Neural progenitor cell (in vitro differentiated cells): ENCODE measurements around the gene LZTFL1. TPM values are rescaled to one million over a fixed set of nuclear protein-coding genes. Genes with fewer than 3 reads are reported as not detected.

Experiments
- DNase-seq: peaks from one replicate; pipeline ENCODE4 v3.0.0-alpha.2; 2016; ENCODE audit warnings: low spot score
- H2AFZ ChIP-seq: fragments of 200-600 bp; sonication (generic); replicated peaks from 2 replicates; pipeline ENCODE4 v1.6.1; 2016; ENCODE audit warnings: antibody characterized with exemption
- H3F3A ChIP-seq: fragments of 200-600 bp; sonication (generic); 2 replicates; pipeline ENCODE4 v1.6.1; 2016; ENCODE audit warnings: antibody characterized with exemption, low read depth
- H3K27ac ChIP-seq: fragments of 200-600 bp; sonication (generic); 2 replicates; pipeline ENCODE4 v1.5.1; 2016; ENCODE audit warnings: mild to moderate bottlenecking
- H3K27me3 ChIP-seq: fragments of 200-600 bp; sonication (generic); 2 replicates; pipeline ENCODE4 v1.6.1; 2016; ENCODE audit warnings: mild to moderate bottlenecking, moderate library complexity
- H3K36me3 ChIP-seq: fragments of 200-600 bp; sonication (generic); 2 replicates; pipeline ENCODE4 v1.5.1; 2016
- H3K4me1 ChIP-seq: fragments of 200-600 bp; sonication (generic); 2 replicates; pipeline ENCODE4 v1.6.1; 2016; ENCODE audit warnings: mixed run types
- H3K4me2 ChIP-seq: fragments of 200-600 bp; sonication (generic); 2 replicates; pipeline ENCODE4 v1.6.1; 2016
- H3K4me3 ChIP-seq: fragments of 200-600 bp; sonication (generic); 2 replicates; pipeline ENCODE4 v1.5.1; 2016
- H3K79me2 ChIP-seq: fragments of 200-600 bp; sonication (generic); 2 replicates; pipeline ENCODE4 v1.6.1; 2016; ENCODE audit warnings: low read depth
- H3K9ac ChIP-seq: fragments of 200-600 bp; sonication (generic); 2 replicates; pipeline ENCODE4 v1.6.1; 2016
- H3K9me3 ChIP-seq: fragments of 200-600 bp; sonication (generic); 2 replicates; pipeline ENCODE4 v1.5.1; 2016; ENCODE audit warnings: low read depth
- H4K20me1 ChIP-seq: fragments of 200-600 bp; sonication (generic); 2 replicates; pipeline ENCODE4 v1.6.1; 2016; ENCODE audit warnings: low read depth
- H3K27ac Mint-ChIP-seq: 3 replicates; pipeline ENCODE4 v1.8.0; 2021; ENCODE audit warnings: mixed read lengths
- H3K27me3 Mint-ChIP-seq: 2 replicates; pipeline ENCODE4 v1.8.0; 2022; ENCODE audit warnings: low read depth, mild to moderate bottlenecking, inconsistent platforms, moderate library complexity, mixed read lengths; ENCODE audit not compliant: insufficient read depth
- H3K36me3 Mint-ChIP-seq: 3 replicates; pipeline ENCODE4 v1.8.0; 2021; ENCODE audit warnings: mixed read lengths
- H3K4me1 Mint-ChIP-seq: 3 replicates; pipeline ENCODE4 v1.8.0; 2021; ENCODE audit warnings: mixed read lengths
- H3K4me3 Mint-ChIP-seq: 3 replicates; pipeline ENCODE4 v1.8.0; 2021; ENCODE audit warnings: mild to moderate bottlenecking, moderate library complexity, mixed read lengths
- H3K9me3 Mint-ChIP-seq: 3 replicates; pipeline ENCODE4 v1.8.0; 2020; ENCODE audit warnings: mixed read lengths
- EZH2 ChIP-seq: fragments of 200-600 bp; sonication (generic); IDR thresholded peaks from 2 replicates; pipeline ENCODE4 v1.6.1; 2017; ENCODE audit warnings: antibody characterized with exemption, mild to moderate bottlenecking, moderate library complexity
- EZH2phosphoT487 ChIP-seq: fragments of 200-600 bp; sonication (generic); IDR thresholded peaks from 2 replicates; pipeline ENCODE4 v1.6.1; 2017; ENCODE audit warnings: antibody characterized with exemption
- total RNA-seq: library from RNA; depleted of rRNA; stranded (reverse); fragments of >200 nt; gene quantifications from 2 replicates; pipeline ENCODE4 v1.2.3, GENCODE V29; 2015; ENCODE audit warnings: low replicate concordance
- TF ChIP-seq, protein P1 (sequence below): fragments of 200-600 bp; sonication (generic); IDR thresholded peaks from 2 replicates; pipeline ENCODE4 v1.5.1; 2017; ENCODE audit warnings: antibody characterized with exemption, mild to moderate bottlenecking

LZTFL1 gene
- total RNA-seq, 1 donor from 2014 or later = 22.5 TPM

DNA sequence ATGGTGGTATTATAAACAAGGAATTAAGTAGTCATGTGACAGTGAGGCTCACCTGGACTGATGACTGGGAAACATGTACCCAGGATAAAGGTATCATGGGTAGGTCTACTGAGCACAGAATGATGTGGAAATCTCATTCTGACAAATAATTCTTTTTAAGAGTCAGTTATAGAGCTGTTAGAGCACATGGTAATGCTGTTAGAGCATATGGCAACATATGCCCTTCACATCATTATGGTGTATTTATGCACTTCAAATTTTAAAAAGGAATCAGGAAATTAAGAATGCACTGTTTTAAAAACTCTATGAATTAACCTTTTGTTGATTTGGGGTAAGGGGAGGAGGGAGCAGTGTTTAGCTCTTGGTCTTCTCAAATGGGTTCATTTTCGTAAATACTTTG lies 47.3 kb downstream of the LZTFL1 start:
- Histone ChIP-seq H3K9ac (no peak overlapping the region), H3K36me3 (no peaks in the 10 kb centered on the region), H4K20me1 (peaks cover 10% of the 10 kb centered on the region), H3F3A (peaks cover 6% of the 10 kb centered on the region), H2AFZ (no peak overlapping the region), H3K4me1 (peaks cover 6% of the 10 kb centered on the region), H3K9me3 (no peaks in the 10 kb centered on the region), H3K27me3 (peaks cover 71% of the 10 kb centered on the region), H3K4me2 (no peak overlapping the region), H3K27ac (no peak overlapping the region), H3K4me3 (no peak overlapping the region), H3K79me2 (no peaks in the 10 kb centered on the region)
- peak overlapping the region; percentile 31 for H3K4me3 Mint-ChIP-seq
- no peak for DNase-seq
- peaks cover 10% of the 10 kb centered on the region for H3K9me3 Mint-ChIP-seq
- H3K36me3 Mint-ChIP-seq = no peaks in the 10 kb centered on the region
- no peak overlapping the region for H3K27ac Mint-ChIP-seq
- peaks cover 54% of the 10 kb centered on the region for H3K27me3 Mint-ChIP-seq
- TF ChIP-seq EZH2phosphoT487 (no peak), EZH2 (no peak)
- TF ChIP-seq, protein P1, sequence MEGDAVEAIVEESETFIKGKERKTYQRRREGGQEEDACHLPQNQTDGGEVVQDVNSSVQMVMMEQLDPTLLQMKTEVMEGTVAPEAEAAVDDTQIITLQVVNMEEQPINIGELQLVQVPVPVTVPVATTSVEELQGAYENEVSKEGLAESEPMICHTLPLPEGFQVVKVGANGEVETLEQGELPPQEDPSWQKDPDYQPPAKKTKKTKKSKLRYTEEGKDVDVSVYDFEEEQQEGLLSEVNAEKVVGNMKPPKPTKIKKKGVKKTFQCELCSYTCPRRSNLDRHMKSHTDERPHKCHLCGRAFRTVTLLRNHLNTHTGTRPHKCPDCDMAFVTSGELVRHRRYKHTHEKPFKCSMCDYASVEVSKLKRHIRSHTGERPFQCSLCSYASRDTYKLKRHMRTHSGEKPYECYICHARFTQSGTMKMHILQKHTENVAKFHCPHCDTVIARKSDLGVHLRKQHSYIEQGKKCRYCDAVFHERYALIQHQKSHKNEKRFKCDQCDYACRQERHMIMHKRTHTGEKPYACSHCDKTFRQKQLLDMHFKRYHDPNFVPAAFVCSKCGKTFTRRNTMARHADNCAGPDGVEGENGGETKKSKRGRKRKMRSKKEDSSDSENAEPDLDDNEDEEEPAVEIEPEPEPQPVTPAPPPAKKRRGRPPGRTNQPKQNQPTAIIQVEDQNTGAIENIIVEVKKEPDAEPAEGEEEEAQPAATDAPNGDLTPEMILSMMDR = no peak
- H3K4me1 Mint-ChIP-seq = peaks cover 7% of the 10 kb centered on the region

DNA sequence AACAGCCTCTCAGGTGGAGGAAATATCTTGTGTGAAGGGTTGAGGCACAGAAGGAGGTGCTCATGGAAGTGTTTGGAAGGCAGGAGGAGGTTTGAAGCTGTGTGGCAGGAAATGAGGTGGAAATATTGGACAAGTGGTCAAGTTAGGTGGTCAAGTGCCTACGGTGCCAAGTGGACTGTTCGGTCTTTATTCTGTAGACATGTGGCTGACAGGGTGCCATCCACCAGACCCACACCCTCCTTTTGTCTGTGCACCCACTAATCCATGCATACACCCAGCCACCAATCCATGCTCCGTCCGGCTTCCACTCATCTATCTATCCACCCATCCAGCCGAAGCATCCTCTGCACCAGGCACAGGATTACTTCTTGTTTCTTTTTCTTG lies 47.8 kb downstream of the LZTFL1 start:
- no peak for TF ChIP-seq EZH2phosphoT487
- TF ChIP-seq, protein P1 = no peak
- no peak for TF ChIP-seq EZH2
- no peak overlapping the region for H3K9ac ChIP-seq

GRCh38 chr3:45793482-45794176 lies 48.3 kb downstream of the LZTFL1 start:
- no peak overlapping the region for H3K4me2 ChIP-seq
- H3K4me3 ChIP-seq = no peak overlapping the region
- no peak for TF ChIP-seq EZH2phosphoT487
- TF ChIP-seq, protein P1 = no peak
- no peak for TF ChIP-seq EZH2
- Mint-ChIP-seq H3K9me3 (peaks cover 14% of the 10 kb centered on the region), H3K27me3 (peaks cover 44% of the 10 kb centered on the region), H3K36me3 (no peaks in the 10 kb centered on the region), H3K27ac (no peak overlapping the region), H3K4me1 (peaks cover 7% of the 10 kb centered on the region), H3K4me3 (no peak overlapping the region)
- H3K79me2 ChIP-seq = no peaks in the 10 kb centered on the region
- H3K9ac ChIP-seq = no peak overlapping the region
- peaks cover 6% of the 10 kb centered on the region for H3F3A ChIP-seq
- H2AFZ ChIP-seq = no peak overlapping the region
- peaks cover 61% of the 10 kb centered on the region for H3K27me3 ChIP-seq
- H4K20me1 ChIP-seq = peaks cover 10% of the 10 kb centered on the region
- H3K27ac ChIP-seq = no peak overlapping the region
- H3K36me3 ChIP-seq = no peaks in the 10 kb centered on the region
- no peaks in the 10 kb centered on the region for H3K9me3 ChIP-seq
- peaks cover 6% of the 10 kb centered on the region for H3K4me1 ChIP-seq
- DNase-seq = peak; percentile 49

More for the DNA sequence above, 47.8 kb downstream of the LZTFL1 start:
- peaks cover 10% of the 10 kb centered on the region for H3K9me3 Mint-ChIP-seq
- H3K27me3 ChIP-seq = peaks cover 67% of the 10 kb centered on the region
- no peaks in the 10 kb centered on the region for H3K36me3 Mint-ChIP-seq
- peaks cover 10% of the 10 kb centered on the region for H4K20me1 ChIP-seq
- no peak overlapping the region for H3K4me2 ChIP-seq
- no peak for DNase-seq
- H3K4me1 Mint-ChIP-seq = peaks cover 7% of the 10 kb centered on the region
- H3K27me3 Mint-ChIP-seq = peaks cover 49% of the 10 kb centered on the region
- H3K9me3 ChIP-seq = no peaks in the 10 kb centered on the region
- no peak overlapping the region for H3K4me3 ChIP-seq
- H3K79me2 ChIP-seq = no peaks in the 10 kb centered on the region
- H3F3A ChIP-seq = peaks cover 6% of the 10 kb centered on the region
- H3K27ac Mint-ChIP-seq = no peak overlapping the region
- no peaks in the 10 kb centered on the region for H3K36me3 ChIP-seq
- H3K4me3 Mint-ChIP-seq = no peak overlapping the region
- H2AFZ ChIP-seq = no peak overlapping the region
- no peak overlapping the region for H3K27ac ChIP-seq
- peaks cover 6% of the 10 kb centered on the region for H3K4me1 ChIP-seq
